ENCODE measurements around the gene HES1. TPM values are rescaled to one million over a fixed set of nuclear protein-coding genes. Genes with fewer than 3 reads are reported as not detected.

The HES1 gene
- total and polyA plus RNA-seq, 2 experiments from 2014 or later, result 42.7 to 60.8 TPM

DNA sequence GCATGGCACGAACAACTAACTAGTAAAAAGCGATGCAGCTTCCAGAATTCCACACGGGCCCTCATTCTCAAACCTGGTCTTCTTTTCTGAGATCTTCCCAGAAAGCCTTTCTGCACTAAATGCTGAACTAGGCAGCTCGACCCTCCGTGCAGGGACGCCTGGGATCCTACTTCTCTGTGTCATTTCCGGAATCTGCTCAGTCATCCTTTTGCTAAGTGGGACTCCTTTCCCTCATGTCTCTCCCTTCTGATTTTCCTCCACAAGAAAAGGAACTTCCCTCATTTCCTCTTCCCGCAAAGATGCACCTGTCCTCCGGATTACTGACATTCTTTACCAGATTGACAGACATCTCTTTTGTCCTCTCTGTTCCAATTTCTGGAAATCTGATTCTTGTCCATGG lies 9.2 kb upstream of the HES1 start:
- Histone ChIP-seq H3K4me3 (no peak overlapping the region), H3K4me1 (ENCODE audit: insufficient read depth) (peaks cover 28% of the 10 kb centered on the region), H3K9me2 (ENCODE audit: insufficient read depth) (no peaks in the 10 kb centered on the region), H3K36me3 (ENCODE audit: insufficient read depth) (no peaks in the 10 kb centered on the region), H3K27ac (ENCODE audit: low read depth) (no peak overlapping the region), H3K27me3 (ENCODE audit: insufficient read depth) (peaks cover 9% of the 10 kb centered on the region), H3K79me2 (replicated peaks; ENCODE audit: insufficient read depth) (no peaks in the 10 kb centered on the region), H4K20me1 (replicated peaks; ENCODE audit: insufficient read depth) (no peaks in the 10 kb centered on the region), H3K4me2 (no peak overlapping the region), H2AFZ (no peak overlapping the region), H3F3A (replicated peaks; ENCODE audit: low read depth) (no peaks in the 10 kb centered on the region)
- ATAC-seq (no peak), DNase-seq (ENCODE audit: low spot score) (no peak)
- Mint-ChIP-seq H3K27ac (no peak overlapping the region), H3K4me1 (peaks cover 25% of the 10 kb centered on the region), H3K27me3 (ENCODE audit: insufficient read depth, low read depth, poor library complexity) (peaks cover 21% of the 10 kb centered on the region), H3K4me3 (no peak overlapping the region), H3K36me3 (ENCODE audit: low read depth) (no peaks in the 10 kb centered on the region), H3K9me3 (no peaks in the 10 kb centered on the region)
- TF ChIP-seq REST (IDR thresholded peaks at IDR 0.05; ENCODE audit: unreplicated experiment), result no peak
- TF ChIP-seq NANOG (IDR thresholded peaks at IDR 0.05; ENCODE audit: borderline replicate concordance), result no peak
- TF ChIP-seq EZH2phosphoT487 (IDR thresholded peaks at IDR 0.05; ENCODE audit: unreplicated experiment), result no peak
- TF ChIP-seq ETS1 (IDR thresholded peaks at IDR 0.05), result no peak
- TF ChIP-seq ZNF114 (CRISPR knock-in tag; IDR thresholded peaks at IDR 0.05), result no peak
- TF ChIP-seq JUNB (IDR thresholded peaks at IDR 0.05; ENCODE audit: unreplicated experiment), result no peak
- TF ChIP-seq, protein P1, sequence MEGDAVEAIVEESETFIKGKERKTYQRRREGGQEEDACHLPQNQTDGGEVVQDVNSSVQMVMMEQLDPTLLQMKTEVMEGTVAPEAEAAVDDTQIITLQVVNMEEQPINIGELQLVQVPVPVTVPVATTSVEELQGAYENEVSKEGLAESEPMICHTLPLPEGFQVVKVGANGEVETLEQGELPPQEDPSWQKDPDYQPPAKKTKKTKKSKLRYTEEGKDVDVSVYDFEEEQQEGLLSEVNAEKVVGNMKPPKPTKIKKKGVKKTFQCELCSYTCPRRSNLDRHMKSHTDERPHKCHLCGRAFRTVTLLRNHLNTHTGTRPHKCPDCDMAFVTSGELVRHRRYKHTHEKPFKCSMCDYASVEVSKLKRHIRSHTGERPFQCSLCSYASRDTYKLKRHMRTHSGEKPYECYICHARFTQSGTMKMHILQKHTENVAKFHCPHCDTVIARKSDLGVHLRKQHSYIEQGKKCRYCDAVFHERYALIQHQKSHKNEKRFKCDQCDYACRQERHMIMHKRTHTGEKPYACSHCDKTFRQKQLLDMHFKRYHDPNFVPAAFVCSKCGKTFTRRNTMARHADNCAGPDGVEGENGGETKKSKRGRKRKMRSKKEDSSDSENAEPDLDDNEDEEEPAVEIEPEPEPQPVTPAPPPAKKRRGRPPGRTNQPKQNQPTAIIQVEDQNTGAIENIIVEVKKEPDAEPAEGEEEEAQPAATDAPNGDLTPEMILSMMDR (conservative IDR thresholded peaks at IDR 0.05; ENCODE audit: low read depth in 2 of 2), result no peak
- TF ChIP-seq CREB1 (CRISPR knock-in tag; IDR thresholded peaks at IDR 0.05; ENCODE audit: low read depth), result no peak
- TF ChIP-seq POLR2AphosphoS5 (IDR thresholded peaks at IDR 0.05; ENCODE audit: low read depth), result no peak
- TF ChIP-seq STAT1 (IDR thresholded peaks at IDR 0.05; ENCODE audit: unreplicated experiment), result no peak
- TF ChIP-seq ZNF331 (CRISPR knock-in tag; IDR thresholded peaks at IDR 0.05; ENCODE audit: low read depth), result no peak
- TF ChIP-seq EZH2 (IDR thresholded peaks at IDR 0.05; ENCODE audit: low read depth, unreplicated experiment), result no peak
- no peak for TF ChIP-seq ZNF462 (CRISPR knock-in tag; IDR thresholded peaks at IDR 0.05)
